Peyer's patch (tissue), 4 donors: ENCODE data around the gene SUN2.

Source experiments
- POLR2A ChIP-seq, 2 donors: fragments of 450-650 bp; IDR thresholded peaks; one replicate each; pipeline ENCODE4 v1.5.1; 2017; ENCODE audit warnings: antibody characterized with exemption in 2 of 2, mild to moderate bottlenecking in 2 of 2, moderate library complexity in 2 of 2
- TF ChIP-seq, protein P1 (sequence below), 6 experiments: fragments of 450-650 bp in 4 of 6; fragments of 200-600 bp in 2 of 6; sonication (generic) in 1 of 6; IDR thresholded peaks; one replicate each; pipeline ENCODE4 v1.5.1; 2017 to 2019; ENCODE audit warnings: antibody characterized with exemption in 6 of 6, mild to moderate bottlenecking in 3 of 6, moderate library complexity in 1 of 6

GRCh38 chr22:38762551-38762983 is 6.8 kb upstream of the SUN2 start:
- TF ChIP-seq, protein P1, sequence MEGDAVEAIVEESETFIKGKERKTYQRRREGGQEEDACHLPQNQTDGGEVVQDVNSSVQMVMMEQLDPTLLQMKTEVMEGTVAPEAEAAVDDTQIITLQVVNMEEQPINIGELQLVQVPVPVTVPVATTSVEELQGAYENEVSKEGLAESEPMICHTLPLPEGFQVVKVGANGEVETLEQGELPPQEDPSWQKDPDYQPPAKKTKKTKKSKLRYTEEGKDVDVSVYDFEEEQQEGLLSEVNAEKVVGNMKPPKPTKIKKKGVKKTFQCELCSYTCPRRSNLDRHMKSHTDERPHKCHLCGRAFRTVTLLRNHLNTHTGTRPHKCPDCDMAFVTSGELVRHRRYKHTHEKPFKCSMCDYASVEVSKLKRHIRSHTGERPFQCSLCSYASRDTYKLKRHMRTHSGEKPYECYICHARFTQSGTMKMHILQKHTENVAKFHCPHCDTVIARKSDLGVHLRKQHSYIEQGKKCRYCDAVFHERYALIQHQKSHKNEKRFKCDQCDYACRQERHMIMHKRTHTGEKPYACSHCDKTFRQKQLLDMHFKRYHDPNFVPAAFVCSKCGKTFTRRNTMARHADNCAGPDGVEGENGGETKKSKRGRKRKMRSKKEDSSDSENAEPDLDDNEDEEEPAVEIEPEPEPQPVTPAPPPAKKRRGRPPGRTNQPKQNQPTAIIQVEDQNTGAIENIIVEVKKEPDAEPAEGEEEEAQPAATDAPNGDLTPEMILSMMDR (IDR thresholded peaks at IDR 0.05) = no peak
- no peak for TF ChIP-seq POLR2A (IDR thresholded peaks at IDR 0.05)
